HG02678 (cell line): ENCODE measurements around the gene EPB41L4B.
A peak's percentile ranks its signal among the peaks of the same experiment; 100 is the strongest.

ENCODE experiments used
- ATAC-seq: cut with Tn5 transposase; IDR thresholded peaks from one replicate; pipeline ENCODE4 v1.9.1; 2021; ENCODE audit warnings: mild to moderate bottlenecking, moderate library complexity; ENCODE audit not compliant: unreplicated experiment

The EPB41L4B gene

DNA sequence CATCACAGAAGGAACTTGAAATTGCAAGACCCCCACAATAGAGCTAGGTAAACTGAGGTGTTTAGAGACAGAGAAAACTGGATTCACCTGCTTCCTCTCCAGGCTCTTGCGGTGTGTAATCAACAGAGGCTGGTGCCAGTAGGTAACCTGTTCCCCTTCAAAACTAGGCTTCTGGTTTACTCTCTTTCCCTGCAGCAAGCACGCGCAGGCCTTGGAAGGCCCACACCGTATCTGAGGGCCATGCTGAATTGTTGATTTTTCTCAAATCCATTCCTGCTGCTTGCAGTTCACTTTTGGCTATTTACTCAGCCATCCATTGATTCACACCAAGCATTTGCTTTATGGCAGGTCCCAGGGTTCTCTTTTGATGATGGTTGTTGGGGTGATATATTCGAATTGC, 153.1 kb downstream of the EPB41L4B start:
- ATAC-seq, result no peak

DNA sequence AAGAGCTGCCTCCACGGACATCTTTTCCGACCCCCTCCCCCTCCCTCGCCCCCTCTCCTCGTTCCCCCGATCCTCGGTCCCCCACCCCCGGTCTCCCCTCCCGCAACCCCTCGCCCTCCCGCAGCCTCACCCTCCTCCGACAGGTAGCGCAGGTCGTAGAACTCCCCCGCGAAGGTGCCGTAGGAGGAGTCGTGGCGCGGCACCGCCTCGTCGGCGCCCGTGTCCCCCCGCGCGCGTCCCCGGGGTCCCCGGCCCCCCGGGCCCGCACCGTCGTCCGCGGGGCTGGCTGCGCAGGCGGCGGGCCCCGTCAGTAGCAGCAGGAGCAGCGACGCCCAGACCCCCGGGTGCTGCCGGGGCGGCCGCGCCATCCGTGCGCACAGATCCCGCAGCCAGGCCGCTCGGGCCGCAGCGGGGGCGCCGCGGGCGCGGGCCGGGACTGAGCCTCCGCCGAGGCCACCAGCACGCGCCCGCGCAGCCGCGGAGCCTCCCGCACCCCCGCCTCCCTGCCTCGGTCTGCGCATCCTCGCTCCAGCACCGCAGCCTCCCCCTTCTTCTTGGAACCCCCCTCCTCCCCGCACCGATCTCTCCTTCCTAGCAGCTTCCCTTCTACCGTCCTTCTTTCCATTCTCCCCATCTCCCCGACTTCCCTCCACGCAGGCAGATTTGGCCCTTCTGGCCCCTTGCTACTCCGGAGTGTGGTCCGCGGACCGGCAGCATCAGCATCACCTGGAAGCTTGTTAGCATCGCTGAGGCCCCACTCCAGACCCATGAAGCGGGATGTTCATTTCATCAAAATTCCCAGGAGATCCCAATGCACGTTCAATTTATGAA, 153.9 kb downstream of the EPB41L4B start, which contains the start of gene FRRS1L:
Gene FRRS1L (minus strand): TSS at position 479 of the 831 bp plus-strand sequence. CDS start 111 bp downstream, at position 368.
- no peak for ATAC-seq

DNA sequence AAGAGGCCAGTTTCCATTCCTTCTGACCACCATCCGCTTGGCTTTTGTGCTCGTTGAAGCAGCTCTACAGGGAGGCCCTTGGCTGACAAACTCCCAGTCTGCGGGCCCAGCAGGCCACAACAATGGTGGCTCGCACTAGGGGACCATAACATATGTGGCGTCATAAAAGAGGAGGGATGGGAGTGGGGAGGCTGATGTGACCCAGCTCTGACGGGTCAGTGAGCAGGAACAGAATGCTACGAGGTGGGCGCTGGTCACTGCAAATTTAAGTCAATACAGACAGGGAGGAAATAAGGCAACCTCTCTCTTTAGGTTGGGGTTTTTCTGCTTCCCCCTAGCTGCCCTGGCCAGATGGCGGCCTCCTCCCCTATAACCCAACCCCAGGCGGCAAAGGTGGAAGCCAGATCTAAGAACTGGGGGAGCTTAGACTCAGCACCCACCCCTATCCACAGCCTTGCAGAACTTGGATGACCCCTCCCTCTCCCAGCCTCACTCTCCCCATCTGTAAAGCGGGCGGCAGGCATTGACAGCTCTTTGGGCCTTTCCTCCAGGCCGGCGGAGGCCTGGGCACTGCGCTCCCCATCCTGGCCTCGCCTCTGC, 154.6 kb downstream of the EPB41L4B start:
- no peak for ATAC-seq

DNA sequence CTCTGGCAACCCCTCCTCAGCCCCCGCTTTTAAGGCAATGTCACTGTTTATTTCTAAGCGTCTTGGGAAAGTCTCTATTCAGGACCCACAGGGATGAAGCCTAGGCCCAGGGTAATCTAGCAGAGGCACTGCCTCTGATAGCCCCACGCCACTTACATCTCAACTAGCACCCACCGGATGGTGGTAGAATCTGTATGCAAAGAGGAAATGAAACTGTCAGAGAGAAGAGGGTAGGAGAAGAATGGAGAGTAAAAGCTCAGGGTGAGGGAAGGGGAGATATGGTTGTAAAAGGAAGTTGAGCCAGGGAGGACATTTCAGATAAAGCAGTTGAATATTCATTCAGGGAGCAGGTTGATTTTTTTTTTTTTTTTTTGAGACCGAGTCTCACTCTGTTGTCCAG, 156.8 kb downstream of the EPB41L4B start:
- ATAC-seq, result no peak

DNA sequence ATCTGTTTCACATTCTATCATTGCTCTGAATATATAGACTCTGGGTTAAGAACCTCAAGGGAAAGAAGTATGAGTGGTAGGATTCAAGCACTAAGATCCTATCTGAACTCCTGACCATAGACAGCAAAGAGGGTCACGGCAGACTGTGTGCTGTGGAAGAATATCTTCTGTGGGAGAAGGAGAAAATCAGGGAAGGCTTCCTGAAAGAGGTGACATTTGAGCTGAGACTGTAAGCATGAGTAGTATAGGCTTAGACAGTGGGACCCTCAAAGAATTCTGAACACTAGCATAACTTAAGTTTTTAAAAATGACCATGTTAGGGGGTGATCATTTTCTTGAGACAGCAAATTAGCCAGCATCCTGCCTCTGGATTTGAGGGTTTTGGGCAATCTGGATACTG, 157.7 kb downstream of the EPB41L4B start:
- ATAC-seq, result no peak

DNA sequence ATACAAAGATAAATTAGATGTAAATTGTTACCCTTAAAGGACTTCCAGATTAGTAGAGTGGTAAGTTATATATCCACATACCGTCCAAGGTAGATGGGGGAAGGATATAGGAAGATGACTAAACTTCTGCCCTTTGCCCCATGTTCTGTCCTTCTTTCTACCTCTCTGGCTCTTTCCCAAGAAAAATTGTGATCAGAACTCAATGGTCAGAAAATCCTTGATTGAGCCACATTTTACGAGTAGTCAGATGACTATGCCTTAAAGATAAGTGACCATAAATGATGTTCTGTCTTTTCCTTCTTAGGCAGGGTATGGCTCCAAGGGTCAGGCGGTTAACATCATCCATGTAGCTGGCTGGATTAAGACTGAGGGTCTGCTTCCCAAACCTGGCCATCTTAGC, 158.2 kb downstream of the EPB41L4B start:
- no peak for ATAC-seq

DNA sequence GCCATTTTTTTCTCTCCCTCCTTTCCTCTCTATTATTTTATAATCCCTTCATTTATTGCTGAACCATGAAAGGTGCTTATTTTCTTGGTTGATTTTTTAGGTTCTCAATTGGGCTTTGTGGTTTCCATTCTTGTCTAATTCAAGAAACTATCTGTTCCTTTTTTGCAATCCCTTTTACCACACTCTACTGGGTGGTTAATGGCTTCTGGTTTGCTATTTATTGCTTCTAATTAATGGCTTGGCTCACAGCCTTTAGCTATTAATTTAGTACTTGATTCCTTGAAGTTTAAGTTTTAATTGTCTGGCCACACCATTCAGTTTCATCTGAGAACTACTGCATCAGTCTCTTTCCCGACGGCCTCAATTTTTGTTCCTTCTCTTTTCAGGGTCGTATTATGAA, 159.4 kb downstream of the EPB41L4B start:
- ATAC-seq, result no peak

DNA sequence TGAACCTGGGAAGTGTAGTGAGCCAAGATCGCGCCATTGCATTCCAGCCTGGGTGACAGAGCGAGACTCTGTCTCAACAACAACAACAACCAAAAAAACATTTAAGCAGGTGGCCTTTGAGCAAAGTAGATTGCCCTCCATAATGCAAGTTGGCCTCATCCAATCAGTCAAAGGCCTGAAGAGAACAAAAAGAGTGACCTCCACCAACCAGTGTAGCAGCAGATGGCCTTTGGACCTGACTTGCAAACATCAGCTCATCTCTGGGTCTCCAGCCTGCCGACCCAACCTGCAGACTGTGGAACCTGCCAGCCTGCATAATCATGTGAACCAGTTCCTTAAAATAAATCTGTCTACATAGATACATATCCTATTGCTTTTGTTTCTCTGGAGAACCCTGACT, 161.3 kb downstream of the EPB41L4B start:
- no peak for ATAC-seq

DNA sequence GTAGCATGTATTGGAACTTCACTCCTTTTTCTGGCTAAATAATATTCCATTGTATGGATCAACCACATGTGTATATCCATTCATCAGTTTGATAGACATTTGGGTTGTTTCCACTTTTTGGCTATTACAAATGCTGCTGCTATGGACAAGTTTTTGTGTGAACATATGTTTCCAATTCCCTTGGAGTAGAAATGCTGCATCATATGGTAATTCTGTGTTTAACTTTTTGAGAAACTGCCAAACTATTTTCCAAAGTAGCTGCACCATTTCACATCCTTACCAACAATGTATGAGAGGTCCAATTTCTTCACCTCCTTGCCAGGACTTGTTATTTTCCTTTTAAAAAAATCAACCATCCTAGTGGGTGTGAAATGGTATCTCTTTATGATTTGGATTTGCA, 162.2 kb downstream of the EPB41L4B start:
- no peak for ATAC-seq

DNA sequence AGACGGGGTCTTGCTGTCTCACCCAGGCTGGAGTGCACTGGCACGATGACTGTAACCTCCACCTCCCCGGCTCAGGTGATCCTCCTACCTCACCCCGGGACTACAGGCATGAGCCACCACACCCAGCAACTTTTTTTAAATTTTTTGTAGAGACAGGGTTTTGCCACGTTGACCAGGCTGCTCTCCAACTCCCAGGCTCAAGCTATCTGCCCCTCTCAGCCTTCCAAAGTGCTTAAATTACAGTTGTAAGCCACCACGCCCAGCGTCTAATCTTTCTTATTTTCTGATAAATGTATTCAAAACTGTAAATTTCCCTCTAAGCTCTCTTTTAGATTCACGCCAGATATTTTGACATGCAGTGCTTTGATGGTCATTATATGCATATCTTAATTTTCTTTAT, 164.2 kb downstream of the EPB41L4B start:
- ATAC-seq, result no peak

DNA sequence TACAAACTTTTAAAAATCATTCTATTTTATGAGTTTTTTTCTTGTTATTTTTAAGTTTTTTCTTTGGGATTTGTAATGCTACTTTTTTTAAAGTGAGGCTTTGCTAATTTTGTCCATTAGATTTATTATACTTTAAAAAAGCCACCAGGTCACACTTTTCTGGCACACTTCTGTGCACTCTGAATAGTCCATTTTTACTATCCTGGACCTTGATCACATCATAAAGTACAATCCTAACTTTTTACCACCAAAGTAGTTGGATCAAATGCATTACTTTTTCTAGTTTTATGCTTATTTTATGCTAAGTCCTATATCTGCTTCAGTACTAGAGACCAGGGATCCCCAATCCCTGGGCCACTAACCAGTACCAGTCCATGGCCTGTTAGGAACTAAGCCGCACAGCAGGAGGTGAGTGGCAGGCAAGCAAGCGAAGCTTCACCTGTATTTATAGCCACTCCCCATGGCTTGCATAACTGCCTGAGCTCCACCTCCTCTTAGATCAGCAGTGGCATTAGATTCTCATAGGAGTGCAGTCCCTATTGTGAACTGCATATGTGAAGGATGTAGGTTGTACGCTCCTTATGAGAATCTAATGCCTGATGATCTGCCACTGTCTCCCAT, 169.8 kb downstream of the EPB41L4B start:
- no peak for ATAC-seq

DNA sequence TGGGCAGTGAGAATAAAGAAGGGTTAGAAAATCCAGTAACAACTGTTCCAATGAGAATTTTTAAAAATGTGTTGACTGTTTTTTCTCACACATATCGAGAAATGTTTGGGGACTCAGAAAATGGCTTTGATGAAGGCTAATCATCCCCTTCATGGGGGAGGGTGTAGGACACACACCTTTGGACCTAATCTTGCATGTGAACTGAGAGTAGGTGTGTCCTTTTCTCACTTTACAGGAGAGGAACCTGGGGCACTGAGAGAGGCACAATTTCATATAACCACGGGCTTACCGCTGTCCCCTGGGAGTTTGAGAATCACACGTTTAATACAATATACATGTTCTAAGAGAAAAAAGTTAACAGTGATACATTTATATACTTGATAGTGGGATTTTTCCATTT, 171.1 kb downstream of the EPB41L4B start:
- ATAC-seq, result no peak

DNA sequence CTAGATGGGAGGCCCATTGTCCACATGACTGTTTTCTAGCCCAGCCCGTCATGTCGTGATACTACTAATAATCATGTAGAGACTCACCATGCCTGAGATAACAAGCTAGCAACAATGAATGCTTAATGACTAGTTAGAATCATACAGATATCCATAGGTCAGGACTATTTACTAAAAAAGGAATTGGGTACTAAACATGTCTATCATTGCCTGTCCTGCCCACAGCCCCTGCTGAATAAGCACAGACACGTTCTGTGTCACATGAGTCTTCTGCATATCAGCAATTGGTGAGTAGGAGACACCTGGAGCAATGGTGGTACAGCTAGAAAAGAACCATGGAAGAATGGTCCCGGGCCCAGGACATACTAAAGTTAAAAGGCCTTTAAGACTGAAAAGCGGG, 171.8 kb downstream of the EPB41L4B start:
- ATAC-seq, result no peak

DNA sequence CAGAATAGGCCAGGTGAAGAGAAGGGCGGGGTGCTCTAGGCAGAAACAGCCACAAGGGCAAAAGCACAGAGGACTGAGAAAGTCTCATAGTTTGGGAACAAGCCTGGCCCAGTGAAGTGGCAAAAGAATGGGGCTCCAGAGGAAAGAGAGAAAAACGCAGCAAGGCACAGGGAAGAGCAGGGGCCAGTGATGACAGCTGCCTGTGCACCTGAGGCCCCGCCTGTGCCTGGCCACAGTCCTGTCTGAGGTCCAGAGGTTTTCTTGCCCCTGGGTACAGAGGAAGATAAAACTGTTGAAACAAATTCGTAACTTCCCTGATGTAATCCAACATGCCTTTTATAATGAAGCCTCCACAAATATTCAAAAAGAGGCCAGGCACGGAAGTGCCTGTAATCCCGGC, 175.8 kb downstream of the EPB41L4B start:
- no peak for ATAC-seq

DNA sequence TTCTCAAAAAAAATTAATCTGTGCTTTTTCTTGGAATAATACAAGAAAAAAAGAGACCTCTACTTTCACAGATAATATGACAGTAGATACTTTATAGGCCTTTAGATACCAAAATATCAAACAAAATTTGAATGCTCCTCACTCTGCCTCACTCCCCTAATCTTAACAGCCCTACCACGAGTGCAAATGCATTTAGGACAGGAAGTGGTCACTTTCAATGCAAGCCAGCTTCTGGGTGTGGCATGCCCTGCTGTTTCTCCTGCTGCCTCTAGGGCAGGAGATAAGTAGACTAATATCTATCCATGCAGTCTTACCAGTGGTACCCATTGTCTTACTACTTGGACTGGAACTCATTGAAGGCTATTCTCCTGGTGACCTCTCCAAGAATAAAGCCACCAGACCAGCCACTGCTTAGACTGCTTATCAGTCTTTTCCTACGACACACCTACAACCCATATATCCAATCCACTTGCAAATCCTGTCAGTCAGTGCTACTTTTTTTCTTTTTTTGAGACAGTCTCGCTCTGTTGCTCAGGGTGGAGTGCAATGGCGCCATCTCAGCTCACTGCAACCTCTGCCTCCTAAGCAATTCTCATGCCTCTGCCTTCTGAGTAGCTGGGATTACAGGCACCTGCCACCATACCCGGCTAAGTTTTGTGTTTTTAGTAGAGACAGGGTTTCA, 176.8 kb downstream of the EPB41L4B start:
- ATAC-seq, result peak; percentile 99

DNA sequence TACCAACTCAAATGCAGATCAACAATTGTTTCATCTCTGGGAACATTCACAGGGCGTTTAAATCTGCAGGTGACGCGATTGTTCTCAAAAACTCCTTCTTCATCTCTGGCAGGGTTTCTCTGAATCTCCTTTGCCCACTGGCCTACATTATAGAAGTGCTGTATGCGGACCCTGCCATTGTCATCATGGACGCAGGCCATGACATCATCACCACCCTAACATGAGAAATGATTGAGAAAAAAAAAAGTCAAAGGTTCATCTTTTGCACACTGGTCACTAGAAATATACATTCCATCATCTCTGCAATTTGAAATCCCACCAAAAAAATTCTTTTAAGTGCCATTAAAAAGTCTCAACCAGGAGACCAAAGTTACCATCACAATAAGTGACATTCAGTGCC, 179.5 kb downstream of the EPB41L4B start:
- no peak for ATAC-seq

DNA sequence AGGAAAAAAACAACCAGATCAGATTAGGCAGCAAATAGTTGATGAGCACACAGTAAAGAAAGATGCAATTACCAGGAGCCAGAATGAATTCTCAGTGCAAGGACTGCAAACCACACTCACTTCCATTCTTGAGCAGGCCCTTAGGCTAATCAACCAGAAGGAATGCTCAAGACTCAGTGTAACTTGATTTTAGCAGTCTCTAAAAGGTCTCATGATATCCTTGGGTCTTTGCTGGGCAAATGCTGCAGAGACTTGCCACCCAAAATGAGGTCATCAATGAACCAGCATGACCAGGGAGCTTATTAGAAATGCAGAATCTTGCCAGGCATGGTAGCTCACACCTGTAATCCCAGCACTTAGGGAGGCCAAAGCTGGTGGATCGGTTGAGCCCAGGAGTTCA, 181.0 kb downstream of the EPB41L4B start:
- no peak for ATAC-seq

DNA sequence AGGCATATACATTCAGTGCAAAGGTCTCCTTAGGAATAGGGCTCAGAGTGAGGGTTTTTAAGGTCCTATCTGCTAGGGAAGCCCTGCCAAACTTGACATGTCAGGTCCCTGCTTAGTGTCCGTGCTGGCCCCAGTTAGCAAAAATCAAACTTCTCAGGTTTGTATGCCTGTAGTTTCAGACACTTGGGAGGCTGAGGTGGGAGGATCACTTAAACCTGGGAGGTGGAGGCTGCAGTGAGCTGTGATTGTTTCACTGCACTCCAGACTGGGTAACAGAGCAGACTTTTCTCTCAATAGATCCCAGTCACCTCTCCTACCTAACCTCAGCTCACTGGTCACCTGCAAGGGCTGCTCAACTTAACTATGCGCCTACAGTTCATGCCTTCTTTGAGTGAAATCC, 182.4 kb downstream of the EPB41L4B start:
- ATAC-seq, result no peak

DNA sequence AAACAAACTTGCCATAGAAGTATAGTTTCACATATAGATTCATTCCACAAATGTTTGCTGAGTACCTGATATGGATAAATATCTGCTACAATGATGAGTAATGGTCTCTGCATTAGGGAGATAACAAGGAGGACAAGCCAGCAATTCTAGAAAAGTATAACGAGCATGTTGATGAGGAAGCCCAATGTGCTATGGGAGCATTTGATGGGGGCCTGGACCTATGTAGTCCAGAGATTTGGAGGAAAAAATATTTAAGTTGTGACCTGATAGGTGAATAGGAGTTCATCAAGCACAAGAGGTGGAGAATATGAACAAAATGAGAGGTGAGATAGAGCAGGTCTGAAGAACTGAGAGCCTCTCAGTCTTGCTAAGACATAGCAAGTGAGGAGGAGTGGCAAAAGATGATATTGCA, 186.7 kb downstream of the EPB41L4B start:
- no peak for ATAC-seq

DNA sequence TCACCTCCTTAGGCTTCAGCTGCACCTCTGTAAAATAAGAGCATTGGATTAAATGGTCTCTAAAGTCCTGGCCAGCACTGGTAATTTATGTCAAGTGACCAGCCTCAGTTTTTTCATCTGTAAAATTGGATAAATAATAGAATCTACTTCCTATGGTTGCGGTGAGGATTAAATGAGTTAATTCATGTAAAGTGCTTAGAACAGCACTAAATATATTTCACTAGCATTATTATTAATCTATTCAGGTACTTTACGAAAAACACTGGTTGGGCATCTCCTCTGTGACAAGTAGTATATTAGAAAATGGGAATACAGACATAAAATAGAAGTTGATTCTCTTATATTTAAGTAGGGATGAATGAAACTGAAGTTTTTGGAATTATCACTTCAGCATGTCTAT, 187.3 kb downstream of the EPB41L4B start:
- ATAC-seq, result no peak

DNA sequence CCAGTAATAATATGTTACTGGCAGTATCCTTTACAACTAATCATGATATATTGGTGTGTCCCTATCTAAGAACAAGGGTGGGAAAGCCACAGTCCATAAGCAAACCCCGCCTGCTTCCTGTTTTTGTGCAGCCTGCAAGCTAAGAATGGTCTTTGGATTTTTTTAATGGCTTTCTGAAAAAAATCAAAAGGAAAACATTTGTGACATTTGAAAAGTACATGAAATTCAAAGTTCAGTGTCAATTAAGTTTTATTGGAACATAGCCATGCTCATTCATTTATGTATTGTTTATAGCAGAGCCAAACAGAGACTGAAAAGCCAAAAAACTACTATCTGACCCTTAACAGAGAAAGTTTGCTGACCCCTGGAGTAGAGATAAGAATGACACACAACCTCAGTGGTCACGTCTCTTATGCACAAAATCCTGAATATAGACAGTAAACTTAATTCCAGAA, 188.3 kb downstream of the EPB41L4B start:
- ATAC-seq, result no peak
